ENCODE results near the gene GPC3. TPM values are rescaled to one million over a fixed set of nuclear protein-coding genes. Genes with fewer than 3 reads are reported as not detected.

GPC3 gene
- total and polyA plus RNA-seq, 2 experiments from 2014 or later = 36.8 to 60.1 TPM

DNA sequence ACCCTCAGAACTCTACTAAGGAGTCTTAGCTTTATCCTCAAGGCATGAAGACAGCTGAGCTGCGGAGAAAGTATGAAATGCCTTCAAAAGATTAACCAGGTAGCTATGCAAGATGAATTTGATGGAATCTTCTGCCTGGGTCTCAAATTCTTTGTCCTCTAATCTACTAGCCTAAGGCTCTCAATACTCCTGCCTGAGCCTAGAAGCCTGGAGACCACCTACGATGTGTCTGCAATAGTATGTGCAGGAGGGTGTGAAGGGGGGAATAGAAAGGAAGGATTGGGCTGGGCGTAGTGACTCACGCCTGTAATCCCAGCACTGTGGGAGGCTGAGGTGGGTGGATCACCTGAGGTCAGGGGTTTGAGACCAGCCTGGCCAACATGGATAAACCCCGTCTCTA lies 391.9 kb downstream of the GPC3 start (continued):
- no peak for TF ChIP-seq EZH2 (IDR thresholded peaks at IDR 0.05; ENCODE audit: low read depth, unreplicated experiment)
- TF ChIP-seq CREB1 (CRISPR knock-in tag; IDR thresholded peaks at IDR 0.05; ENCODE audit: low read depth) = no peak
- no peak for TF ChIP-seq NANOG (IDR thresholded peaks at IDR 0.05; ENCODE audit: borderline replicate concordance)
- TF ChIP-seq, protein P1, sequence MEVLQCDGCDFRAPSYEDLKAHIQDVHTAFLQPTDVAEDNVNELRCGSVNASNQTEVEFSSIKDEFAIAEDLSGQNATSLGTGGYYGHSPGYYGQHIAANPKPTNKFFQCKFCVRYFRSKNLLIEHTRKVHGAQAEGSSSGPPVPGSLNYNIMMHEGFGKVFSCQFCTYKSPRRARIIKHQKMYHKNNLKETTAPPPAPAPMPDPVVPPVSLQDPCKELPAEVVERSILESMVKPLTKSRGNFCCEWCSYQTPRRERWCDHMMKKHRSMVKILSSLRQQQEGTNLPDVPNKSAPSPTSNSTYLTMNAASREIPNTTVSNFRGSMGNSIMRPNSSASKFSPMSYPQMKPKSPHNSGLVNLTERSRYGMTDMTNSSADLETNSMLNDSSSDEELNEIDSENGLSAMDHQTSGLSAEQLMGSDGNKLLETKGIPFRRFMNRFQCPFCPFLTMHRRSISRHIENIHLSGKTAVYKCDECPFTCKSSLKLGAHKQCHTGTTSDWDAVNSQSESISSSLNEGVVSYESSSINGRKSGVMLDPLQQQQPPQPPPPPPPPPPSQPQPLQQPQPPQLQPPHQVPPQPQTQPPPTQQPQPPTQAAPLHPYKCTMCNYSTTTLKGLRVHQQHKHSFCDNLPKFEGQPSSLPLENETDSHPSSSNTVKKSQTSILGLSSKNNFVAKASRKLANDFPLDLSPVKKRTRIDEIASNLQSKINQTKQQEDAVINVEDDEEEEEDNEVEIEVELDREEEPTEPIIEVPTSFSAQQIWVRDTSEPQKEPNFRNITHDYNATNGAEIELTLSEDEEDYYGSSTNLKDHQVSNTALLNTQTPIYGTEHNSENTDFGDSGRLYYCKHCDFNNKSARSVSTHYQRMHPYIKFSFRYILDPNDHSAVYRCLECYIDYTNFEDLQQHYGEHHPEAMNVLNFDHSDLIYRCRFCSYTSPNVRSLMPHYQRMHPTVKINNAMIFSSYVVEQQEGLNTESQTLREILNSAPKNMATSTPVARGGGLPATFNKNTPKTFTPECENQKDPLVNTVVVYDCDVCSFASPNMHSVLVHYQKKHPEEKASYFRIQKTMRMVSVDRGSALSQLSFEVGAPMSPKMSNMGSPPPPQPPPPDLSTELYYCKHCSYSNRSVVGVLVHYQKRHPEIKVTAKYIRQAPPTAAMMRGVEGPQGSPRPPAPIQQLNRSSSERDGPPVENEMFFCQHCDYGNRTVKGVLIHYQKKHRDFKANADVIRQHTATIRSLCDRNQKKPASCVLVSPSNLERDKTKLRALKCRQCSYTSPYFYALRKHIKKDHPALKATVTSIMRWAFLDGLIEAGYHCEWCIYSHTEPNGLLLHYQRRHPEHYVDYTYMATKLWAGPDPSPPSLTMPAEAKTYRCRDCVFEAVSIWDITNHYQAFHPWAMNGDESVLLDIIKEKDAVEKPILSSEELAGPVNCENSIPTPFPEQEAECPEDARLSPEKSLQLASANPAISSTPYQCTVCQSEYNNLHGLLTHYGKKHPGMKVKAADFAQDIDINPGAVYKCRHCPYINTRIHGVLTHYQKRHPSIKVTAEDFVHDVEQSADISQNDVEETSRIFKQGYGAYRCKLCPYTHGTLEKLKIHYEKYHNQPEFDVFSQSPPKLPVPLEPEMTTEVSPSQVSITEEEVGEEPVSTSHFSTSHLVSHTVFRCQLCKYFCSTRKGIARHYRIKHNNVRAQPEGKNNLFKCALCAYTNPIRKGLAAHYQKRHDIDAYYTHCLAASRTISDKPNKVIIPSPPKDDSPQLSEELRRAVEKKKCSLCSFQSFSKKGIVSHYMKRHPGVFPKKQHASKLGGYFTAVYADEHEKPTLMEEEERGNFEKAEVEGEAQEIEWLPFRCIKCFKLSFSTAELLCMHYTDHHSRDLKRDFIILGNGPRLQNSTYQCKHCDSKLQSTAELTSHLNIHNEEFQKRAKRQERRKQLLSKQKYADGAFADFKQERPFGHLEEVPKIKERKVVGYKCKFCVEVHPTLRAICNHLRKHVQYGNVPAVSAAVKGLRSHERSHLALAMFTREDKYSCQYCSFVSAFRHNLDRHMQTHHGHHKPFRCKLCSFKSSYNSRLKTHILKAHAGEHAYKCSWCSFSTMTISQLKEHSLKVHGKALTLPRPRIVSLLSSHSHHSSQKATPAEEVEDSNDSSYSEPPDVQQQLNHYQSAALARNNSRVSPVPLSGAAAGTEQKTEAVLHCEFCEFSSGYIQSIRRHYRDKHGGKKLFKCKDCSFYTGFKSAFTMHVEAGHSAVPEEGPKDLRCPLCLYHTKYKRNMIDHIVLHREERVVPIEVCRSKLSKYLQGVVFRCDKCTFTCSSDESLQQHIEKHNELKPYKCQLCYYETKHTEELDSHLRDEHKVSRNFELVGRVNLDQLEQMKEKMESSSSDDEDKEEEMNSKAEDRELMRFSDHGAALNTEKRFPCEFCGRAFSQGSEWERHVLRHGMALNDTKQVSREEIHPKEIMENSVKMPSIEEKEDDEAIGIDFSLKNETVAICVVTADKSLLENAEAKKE (CRISPR knock-in tag; IDR thresholded peaks at IDR 0.05) = no peak
- no peak for TF ChIP-seq STAT1 (IDR thresholded peaks at IDR 0.05; ENCODE audit: unreplicated experiment)
- TF ChIP-seq EZH2phosphoT487 (IDR thresholded peaks at IDR 0.05; ENCODE audit: unreplicated experiment) = no peak

DNA sequence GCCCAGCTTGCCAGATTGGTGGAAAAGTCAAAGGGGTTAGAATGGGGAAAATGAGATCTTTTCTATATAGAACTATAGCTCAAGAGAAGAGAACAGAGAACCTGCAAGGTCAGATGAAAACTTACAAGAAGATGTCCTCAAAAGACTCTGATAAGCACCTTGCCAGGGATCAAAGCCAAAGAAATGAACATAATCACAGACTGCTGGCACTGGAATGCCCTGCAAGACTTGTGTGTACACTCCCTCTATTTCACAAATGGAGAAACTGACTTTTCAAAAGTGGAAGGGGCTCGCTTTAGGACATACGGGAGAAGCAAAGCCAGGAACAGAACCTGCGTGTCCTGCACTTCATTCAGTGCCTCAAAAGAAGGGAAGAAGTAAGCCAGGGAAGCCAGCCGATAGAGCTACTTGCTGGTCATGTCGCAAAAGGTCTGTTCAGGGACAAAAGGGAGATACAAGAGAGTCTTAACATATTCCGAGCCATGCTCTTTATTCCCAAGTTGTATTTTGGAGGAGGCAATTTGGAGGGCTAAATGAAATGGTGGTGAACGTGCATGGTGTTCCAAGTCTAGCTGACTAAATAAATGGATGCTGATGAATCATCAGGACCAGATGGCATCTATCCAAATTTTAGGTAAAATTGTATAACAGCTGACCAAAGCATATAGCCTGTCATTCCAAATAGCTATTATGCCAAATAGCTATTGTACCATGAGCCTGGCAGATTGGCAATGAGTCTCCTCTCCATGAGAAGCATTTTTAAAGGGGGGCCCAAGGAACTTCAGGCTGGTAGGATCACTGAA lies 394.5 kb downstream of the GPC3 start:
- Histone ChIP-seq H3K4me3 (no peak overlapping the region), H4K20me1 (replicated peaks; ENCODE audit: insufficient read depth) (no peaks in the 10 kb centered on the region), H3F3A (replicated peaks; ENCODE audit: low read depth) (no peaks in the 10 kb centered on the region), H3K27me3 (ENCODE audit: insufficient read depth) (no peaks in the 10 kb centered on the region), H3K27ac (ENCODE audit: low read depth) (no peak overlapping the region), H3K4me2 (no peak overlapping the region), H3K36me3 (ENCODE audit: insufficient read depth) (no peaks in the 10 kb centered on the region), H2AFZ (no peak overlapping the region), H3K9me2 (ENCODE audit: insufficient read depth) (no peaks in the 10 kb centered on the region), H3K4me1 (ENCODE audit: insufficient read depth) (no peaks in the 10 kb centered on the region), H3K79me2 (replicated peaks; ENCODE audit: insufficient read depth) (no peaks in the 10 kb centered on the region)
- H3K4me1 Mint-ChIP-seq = peaks cover 18% of the 10 kb centered on the region; the same call in 2 of the 3 replicates
- ATAC-seq = no peak
- H3K27me3 Mint-ChIP-seq (ENCODE audit: insufficient read depth, low read depth, poor library complexity) = peaks cover 1% of the 10 kb centered on the region
- peaks cover 2% of the 10 kb centered on the region; the same call in 1 of the 3 replicates for H3K36me3 Mint-ChIP-seq (ENCODE audit: low read depth)
- H3K27ac Mint-ChIP-seq = no peak overlapping the region
- no peak for DNase-seq (ENCODE audit: low spot score)
- no peaks in the 10 kb centered on the region for H3K9me3 Mint-ChIP-seq
- H3K4me3 Mint-ChIP-seq = no peak overlapping the region
- TF ChIP-seq, protein P2, sequence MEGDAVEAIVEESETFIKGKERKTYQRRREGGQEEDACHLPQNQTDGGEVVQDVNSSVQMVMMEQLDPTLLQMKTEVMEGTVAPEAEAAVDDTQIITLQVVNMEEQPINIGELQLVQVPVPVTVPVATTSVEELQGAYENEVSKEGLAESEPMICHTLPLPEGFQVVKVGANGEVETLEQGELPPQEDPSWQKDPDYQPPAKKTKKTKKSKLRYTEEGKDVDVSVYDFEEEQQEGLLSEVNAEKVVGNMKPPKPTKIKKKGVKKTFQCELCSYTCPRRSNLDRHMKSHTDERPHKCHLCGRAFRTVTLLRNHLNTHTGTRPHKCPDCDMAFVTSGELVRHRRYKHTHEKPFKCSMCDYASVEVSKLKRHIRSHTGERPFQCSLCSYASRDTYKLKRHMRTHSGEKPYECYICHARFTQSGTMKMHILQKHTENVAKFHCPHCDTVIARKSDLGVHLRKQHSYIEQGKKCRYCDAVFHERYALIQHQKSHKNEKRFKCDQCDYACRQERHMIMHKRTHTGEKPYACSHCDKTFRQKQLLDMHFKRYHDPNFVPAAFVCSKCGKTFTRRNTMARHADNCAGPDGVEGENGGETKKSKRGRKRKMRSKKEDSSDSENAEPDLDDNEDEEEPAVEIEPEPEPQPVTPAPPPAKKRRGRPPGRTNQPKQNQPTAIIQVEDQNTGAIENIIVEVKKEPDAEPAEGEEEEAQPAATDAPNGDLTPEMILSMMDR (conservative IDR thresholded peaks at IDR 0.05; ENCODE audit: low read depth in 2 of 2) = no peak
- TF ChIP-seq NANOG (IDR thresholded peaks at IDR 0.05; ENCODE audit: borderline replicate concordance) = no peak
- no peak for TF ChIP-seq ZNF114 (CRISPR knock-in tag; IDR thresholded peaks at IDR 0.05)
- TF ChIP-seq EZH2phosphoT487 (IDR thresholded peaks at IDR 0.05; ENCODE audit: unreplicated experiment) = no peak
- TF ChIP-seq STAT1 (IDR thresholded peaks at IDR 0.05; ENCODE audit: unreplicated experiment) = no peak
- TF ChIP-seq, protein P3, sequence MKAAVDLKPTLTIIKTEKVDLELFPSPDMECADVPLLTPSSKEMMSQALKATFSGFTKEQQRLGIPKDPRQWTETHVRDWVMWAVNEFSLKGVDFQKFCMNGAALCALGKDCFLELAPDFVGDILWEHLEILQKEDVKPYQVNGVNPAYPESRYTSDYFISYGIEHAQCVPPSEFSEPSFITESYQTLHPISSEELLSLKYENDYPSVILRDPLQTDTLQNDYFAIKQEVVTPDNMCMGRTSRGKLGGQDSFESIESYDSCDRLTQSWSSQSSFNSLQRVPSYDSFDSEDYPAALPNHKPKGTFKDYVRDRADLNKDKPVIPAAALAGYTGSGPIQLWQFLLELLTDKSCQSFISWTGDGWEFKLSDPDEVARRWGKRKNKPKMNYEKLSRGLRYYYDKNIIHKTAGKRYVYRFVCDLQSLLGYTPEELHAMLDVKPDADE (IDR thresholded peaks at IDR 0.05) = no peak
- no peak for TF ChIP-seq POLR2AphosphoS5 (IDR thresholded peaks at IDR 0.05; ENCODE audit: low read depth)
- TF ChIP-seq EZH2 (IDR thresholded peaks at IDR 0.05; ENCODE audit: low read depth, unreplicated experiment) = no peak
- no peak for TF ChIP-seq CREB1 (CRISPR knock-in tag; IDR thresholded peaks at IDR 0.05; ENCODE audit: low read depth)

All from GM23338 (cell line).